OCI-LY1 (cell line): Measurements from ENCODE around the gene CUX1.
"Not testable (repeated sequence)": the region's sequence is repeated elsewhere in the genome, so short reads cannot be mapped to it uniquely, and the experiment has no call there.

ENCODE experiments used
- H2AFZ ChIP-seq: fragments of 200-600 bp; sonication (generic), shearing (Covaris generic); 2 replicates; pipeline ENCODE4 v1.6.0; 2014; ENCODE audit warnings: antibody characterized with exemption, mild to moderate bottlenecking, low read length
- H3F3A ChIP-seq: fragments of 200-600 bp; sonication (generic), shearing (Covaris generic); 2 replicates; pipeline ENCODE4 v1.6.0; 2014; ENCODE audit warnings: mild to moderate bottlenecking, antibody characterized with exemption, low read length, moderate library complexity; ENCODE audit not compliant: insufficient read depth
- H3K27ac ChIP-seq: fragments of 200-600 bp; sonication (generic); 2 replicates; pipeline ENCODE4 v1.5.1; 2014; ENCODE audit warnings: low read length, mixed run types, mild to moderate bottlenecking, low read depth; ENCODE audit not compliant: poor library complexity, severe bottlenecking
- H3K27me3 ChIP-seq: fragments of 200-600 bp; sonication (generic); 2 replicates; pipeline ENCODE4 v1.6.0; 2014; ENCODE audit warnings: antibody characterized with exemption, mild to moderate bottlenecking, low read length, moderate library complexity; ENCODE audit not compliant: insufficient read depth
- H3K36me3 ChIP-seq: fragments of 200-600 bp; sonication (generic); 2 replicates; pipeline ENCODE4 v1.6.1; 2014; ENCODE audit warnings: mild to moderate bottlenecking, antibody characterized with exemption, low read length, moderate library complexity, mixed read lengths; ENCODE audit not compliant: insufficient read depth
- H3K4me1 ChIP-seq: fragments of 200-600 bp; sonication (generic); 2 replicates; pipeline ENCODE4 v1.5.1; 2014; ENCODE audit warnings: mild to moderate bottlenecking, low read length, moderate library complexity; ENCODE audit not compliant: insufficient read depth, severe bottlenecking
- H3K4me2 ChIP-seq: fragments of 200-600 bp; sonication (generic), shearing (Covaris generic); 2 replicates; pipeline ENCODE4 v1.6.1; 2014; ENCODE audit warnings: low read length
- H3K4me3 ChIP-seq: fragments of 200-600 bp; sonication (generic); 2 replicates; pipeline ENCODE4 v1.5.1; 2014; ENCODE audit warnings: low read length, low read depth, mild to moderate bottlenecking, mixed read lengths; ENCODE audit not compliant: poor library complexity, severe bottlenecking
- H3K79me2 ChIP-seq: fragments of 200-600 bp; shearing (Covaris generic); 2 replicates; pipeline ENCODE4 v1.6.1; 2016; ENCODE audit warnings: mixed run types, low read length, mixed read lengths; ENCODE audit not compliant: insufficient read depth
- H3K9ac ChIP-seq: fragments of 200-600 bp; sonication (generic), shearing (Covaris generic); 2 replicates; pipeline ENCODE4 v1.6.1; 2014; ENCODE audit warnings: mild to moderate bottlenecking, low read length, mixed read lengths
- H3K9me2 ChIP-seq: fragments of 200-600 bp; sonication (generic), shearing (Covaris generic); 2 replicates; pipeline ENCODE4 v1.6.1; 2014; ENCODE audit warnings: low read depth, mild to moderate bottlenecking, low read length, mixed read lengths
- H3K9me3 ChIP-seq: fragments of 200-600 bp; shearing (Covaris generic); 2 replicates; pipeline ENCODE4 v1.6.1; 2014; ENCODE audit warnings: low read length, mixed read lengths
- H4K20me1 ChIP-seq: fragments of 200-600 bp; sonication (generic), shearing (Covaris generic); 2 replicates; pipeline ENCODE4 v1.6.0; 2016; ENCODE audit warnings: mild to moderate bottlenecking, low read length; ENCODE audit not compliant: insufficient read depth
- EZH2 ChIP-seq: fragments of 200-600 bp; sonication (generic), shearing (Covaris generic); IDR thresholded peaks from 2 replicates; pipeline ENCODE4 v1.8.0; 2017; ENCODE audit warnings: borderline replicate concordance, mixed run types, mild to moderate bottlenecking, antibody characterized with exemption, low read length, moderate library complexity, mixed read lengths
- TF ChIP-seq, protein P1 (sequence below): fragments of 200-600 bp; sonication (generic), shearing (Covaris generic); IDR thresholded peaks from 2 replicates; pipeline ENCODE4 v1.5.1; 2017; ENCODE audit warnings: mild to moderate bottlenecking, antibody characterized with exemption, low read length, moderate library complexity, mixed read lengths

CUX1 gene

DNA sequence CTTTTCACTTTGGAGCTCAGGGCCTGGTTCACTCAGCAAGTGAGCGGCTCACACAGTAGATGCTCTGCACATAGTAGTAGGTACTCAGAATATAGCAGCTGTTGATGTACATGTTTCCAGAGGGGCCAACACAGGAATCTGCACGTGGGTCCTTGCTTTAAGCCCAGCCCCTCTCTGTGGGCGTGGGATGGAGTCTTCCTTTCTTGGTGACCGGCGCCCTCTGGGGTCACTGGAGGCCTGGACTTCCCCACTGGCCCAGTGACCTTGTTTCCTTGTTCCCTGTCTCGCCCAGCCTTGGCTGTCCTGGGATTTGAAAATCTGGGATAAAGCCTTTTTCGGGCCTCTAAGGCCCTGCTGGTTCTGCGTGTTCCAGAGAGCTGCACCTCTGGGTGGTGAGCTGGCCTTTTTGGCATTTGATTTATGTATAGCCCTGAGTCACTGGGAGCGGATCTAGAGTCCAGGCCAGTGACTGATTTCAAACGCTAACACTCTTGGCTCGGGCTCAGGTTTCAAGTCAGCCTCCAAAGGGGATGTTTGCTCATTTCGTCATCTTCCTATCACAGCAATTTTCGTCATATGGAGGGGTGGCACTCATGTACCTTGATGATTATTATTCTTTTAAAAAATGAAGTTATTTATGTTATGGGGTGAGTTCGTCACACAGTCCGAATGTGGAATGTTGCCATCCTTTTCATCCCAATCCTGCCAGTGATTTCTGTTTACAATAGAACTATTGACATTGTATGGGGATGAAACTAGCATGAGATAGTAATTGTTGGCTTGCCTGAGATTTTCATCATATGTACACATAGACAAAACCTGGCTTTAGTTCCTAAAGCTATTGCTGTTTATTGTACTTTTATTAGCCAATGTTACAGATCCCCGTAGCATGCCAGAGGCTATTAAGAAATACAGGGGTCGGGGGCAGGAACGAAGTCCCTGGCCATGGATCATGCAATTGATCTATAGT is 65.5 kb downstream of the CUX1 start:
- peak overlapping the region; percentile 70 for H3K27ac ChIP-seq
- H3K4me1 ChIP-seq, result peaks cover 98% of the 10 kb centered on the region
- no peak overlapping the region for H2AFZ ChIP-seq

DNA sequence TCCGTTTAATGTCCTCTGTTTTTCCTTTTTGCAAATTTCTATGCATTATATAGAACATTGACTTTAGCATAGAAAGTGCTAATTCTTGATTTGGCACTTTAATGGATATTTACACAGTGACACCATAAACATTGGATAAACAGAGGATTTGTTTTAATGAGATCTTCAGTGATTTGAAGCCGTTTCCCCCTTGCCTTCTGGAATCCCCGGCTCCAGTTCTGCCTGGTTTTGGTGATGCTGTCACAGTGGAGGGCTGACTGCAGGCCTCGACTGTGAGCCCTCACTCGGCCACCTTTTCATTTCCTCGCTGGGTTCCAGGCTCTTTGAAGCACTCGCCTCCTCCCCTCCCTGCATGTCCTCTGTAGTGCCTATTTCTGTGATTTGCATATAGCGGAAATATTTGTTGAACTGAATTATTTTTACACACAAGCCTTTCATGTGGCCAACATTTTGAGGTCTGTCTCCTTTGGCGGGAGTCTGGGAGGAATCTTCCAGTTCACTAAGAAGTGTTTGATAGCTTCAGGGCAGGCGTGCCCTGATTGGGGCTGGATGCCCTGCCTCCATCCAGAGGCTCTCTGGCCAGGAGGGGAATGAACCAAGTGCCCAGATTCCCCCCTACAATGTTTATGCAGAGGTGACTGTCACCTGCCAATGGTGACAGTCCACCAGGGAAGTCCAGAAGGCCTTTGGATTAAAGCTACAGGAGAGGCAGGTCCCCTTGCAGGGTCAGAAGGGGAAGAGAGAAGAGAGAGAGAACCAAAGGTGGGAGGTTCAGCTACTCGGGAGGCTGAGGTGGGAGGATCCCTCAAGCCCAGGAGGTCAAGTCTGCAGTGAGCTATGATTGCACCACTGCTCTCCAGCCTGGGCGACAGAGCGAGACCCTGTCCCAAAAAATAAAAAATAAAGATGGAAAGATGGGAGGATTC is 67.5 kb downstream of the CUX1 start:
- Histone ChIP-seq H3K9me2 (no peaks in the 10 kb centered on the region), H3K4me1 (peaks cover 98% of the 10 kb centered on the region), H3K27ac (peak overlapping the region; percentile 74), H3K36me3 (peaks cover 27% of the 10 kb centered on the region; the same call in 1 of the 2 replicates), H3K27me3 (no peaks in the 10 kb centered on the region), H2AFZ (no peak overlapping the region), H3K4me3 (no peak overlapping the region), H3K9me3 (no peaks in the 10 kb centered on the region), H3K79me2 (peaks cover 97% of the 10 kb centered on the region), H3K9ac (peak overlapping the region; percentile 18), H3K4me2 (peak overlapping the region; percentile 57), H4K20me1 (peaks cover 3% of the 10 kb centered on the region; the same call in 1 of the 2 replicates), H3F3A (0 out of 2 replicates have a peak, but pooled peaks cover 10% of the 10 kb centered on the region)
- TF ChIP-seq, protein P1, sequence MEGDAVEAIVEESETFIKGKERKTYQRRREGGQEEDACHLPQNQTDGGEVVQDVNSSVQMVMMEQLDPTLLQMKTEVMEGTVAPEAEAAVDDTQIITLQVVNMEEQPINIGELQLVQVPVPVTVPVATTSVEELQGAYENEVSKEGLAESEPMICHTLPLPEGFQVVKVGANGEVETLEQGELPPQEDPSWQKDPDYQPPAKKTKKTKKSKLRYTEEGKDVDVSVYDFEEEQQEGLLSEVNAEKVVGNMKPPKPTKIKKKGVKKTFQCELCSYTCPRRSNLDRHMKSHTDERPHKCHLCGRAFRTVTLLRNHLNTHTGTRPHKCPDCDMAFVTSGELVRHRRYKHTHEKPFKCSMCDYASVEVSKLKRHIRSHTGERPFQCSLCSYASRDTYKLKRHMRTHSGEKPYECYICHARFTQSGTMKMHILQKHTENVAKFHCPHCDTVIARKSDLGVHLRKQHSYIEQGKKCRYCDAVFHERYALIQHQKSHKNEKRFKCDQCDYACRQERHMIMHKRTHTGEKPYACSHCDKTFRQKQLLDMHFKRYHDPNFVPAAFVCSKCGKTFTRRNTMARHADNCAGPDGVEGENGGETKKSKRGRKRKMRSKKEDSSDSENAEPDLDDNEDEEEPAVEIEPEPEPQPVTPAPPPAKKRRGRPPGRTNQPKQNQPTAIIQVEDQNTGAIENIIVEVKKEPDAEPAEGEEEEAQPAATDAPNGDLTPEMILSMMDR, result no peak
- TF ChIP-seq EZH2, result no peak

More for the DNA sequence above, 65.5 kb downstream of the CUX1 start:
- Histone ChIP-seq H3K79me2 (peaks cover 97% of the 10 kb centered on the region), H3K36me3 (peaks cover 26% of the 10 kb centered on the region; the same call in 1 of the 2 replicates), H4K20me1 (peaks cover 3% of the 10 kb centered on the region; the same call in 1 of the 2 replicates), H3K4me2 (peak overlapping the region; percentile 10; the same call in 1 of the 2 replicates), H3K27me3 (no peaks in the 10 kb centered on the region), H3K9me3 (no peaks in the 10 kb centered on the region), H3K9ac (no peak overlapping the region), H3K9me2 (no peaks in the 10 kb centered on the region), H3F3A (0 out of 2 replicates have a peak, but pooled peaks cover 10% of the 10 kb centered on the region), H3K4me3 (no peak overlapping the region)
- TF ChIP-seq, protein P1, result no peak
- TF ChIP-seq EZH2, result no peak

DNA sequence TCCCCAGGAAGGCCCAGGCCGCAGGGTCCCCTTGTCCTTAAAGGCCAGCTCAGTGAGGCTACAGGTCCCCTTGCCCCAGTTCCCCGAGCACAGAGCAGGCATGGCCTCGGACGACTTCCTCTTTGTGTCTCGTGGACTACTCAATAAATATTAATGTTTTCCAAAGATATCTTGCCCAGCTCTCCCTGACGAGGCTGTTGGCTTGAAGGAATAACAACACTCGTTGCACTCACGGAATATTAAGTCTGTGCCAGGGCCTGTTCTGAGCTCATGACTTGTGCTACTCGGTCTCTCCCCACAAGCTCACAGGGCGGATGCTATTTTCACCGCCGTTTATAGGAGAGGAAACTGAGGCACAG is 68.2 kb downstream of the CUX1 start:
- Histone ChIP-seq H3K4me3 (no peak overlapping the region), H3K4me2 (peak overlapping the region; percentile 57), H3K9me2 (no peaks in the 10 kb centered on the region), H3F3A (0 out of 2 replicates have a peak, but pooled peaks cover 10% of the 10 kb centered on the region), H4K20me1 (peaks cover 3% of the 10 kb centered on the region; the same call in 1 of the 2 replicates), H3K27me3 (no peaks in the 10 kb centered on the region), H2AFZ (no peak overlapping the region), H3K9ac (peak overlapping the region; percentile 18), H3K9me3 (no peaks in the 10 kb centered on the region), H3K4me1 (peaks cover 98% of the 10 kb centered on the region), H3K79me2 (peaks cover 97% of the 10 kb centered on the region), H3K36me3 (peaks cover 27% of the 10 kb centered on the region; the same call in 1 of the 2 replicates), H3K27ac (peak overlapping the region; percentile 74)
- TF ChIP-seq, protein P1, result no peak
- no peak for TF ChIP-seq EZH2

DNA sequence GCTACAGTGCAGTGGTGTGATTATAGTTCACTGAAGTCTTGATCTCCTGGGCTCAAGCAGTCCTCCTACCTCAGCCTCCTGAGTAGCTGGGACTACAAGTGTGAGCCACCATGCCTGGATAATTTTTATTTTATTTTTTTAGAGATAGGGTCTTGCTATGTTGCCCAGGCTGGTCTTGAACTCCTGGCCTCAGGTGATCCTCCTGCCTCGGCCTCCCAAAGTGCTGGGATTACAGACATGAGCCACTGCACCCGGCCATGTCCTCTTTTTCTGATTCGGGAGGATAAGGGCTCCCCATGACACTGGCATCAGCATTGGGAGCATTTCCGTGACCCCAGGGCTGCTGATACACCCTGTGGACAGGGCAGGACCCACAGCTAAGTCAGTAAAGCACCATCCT is 69.9 kb downstream of the CUX1 start:
- not testable (repeated sequence) for H3K27me3 ChIP-seq, H3K27ac ChIP-seq, H3K4me2 ChIP-seq, H3K9me3 ChIP-seq, H3K9me2 ChIP-seq, H2AFZ ChIP-seq, H3K4me3 ChIP-seq, H3K9ac ChIP-seq, H4K20me1 ChIP-seq, H3F3A ChIP-seq
- Histone ChIP-seq H3K79me2 (peaks cover 97% of the 10 kb centered on the region), H3K4me1 (peaks cover 98% of the 10 kb centered on the region), H3K36me3 (peaks cover 16% of the 10 kb centered on the region; the same call in 1 of the 2 replicates)
